Glomerular endothelial cell (primary cell): ENCODE measurements around the gene OSBPL8. TPM values are rescaled to one million over a fixed set of nuclear protein-coding genes. Genes with fewer than 3 reads are reported as not detected.

ENCODE experiments used
- DNase-seq: peaks from one replicate; pipeline ENCODE4 v3.0.0-alpha.2; 2011; ENCODE audit warnings: low read depth, low spot score; ENCODE audit errors: extremely low read depth
- total RNA-seq: library from RNA; depleted of rRNA; stranded (reverse); fragments of >200 nt; gene quantifications from 2 replicates; pipeline ENCODE4 v1.2.3, GENCODE V29; 2015

OSBPL8 gene, protein sequence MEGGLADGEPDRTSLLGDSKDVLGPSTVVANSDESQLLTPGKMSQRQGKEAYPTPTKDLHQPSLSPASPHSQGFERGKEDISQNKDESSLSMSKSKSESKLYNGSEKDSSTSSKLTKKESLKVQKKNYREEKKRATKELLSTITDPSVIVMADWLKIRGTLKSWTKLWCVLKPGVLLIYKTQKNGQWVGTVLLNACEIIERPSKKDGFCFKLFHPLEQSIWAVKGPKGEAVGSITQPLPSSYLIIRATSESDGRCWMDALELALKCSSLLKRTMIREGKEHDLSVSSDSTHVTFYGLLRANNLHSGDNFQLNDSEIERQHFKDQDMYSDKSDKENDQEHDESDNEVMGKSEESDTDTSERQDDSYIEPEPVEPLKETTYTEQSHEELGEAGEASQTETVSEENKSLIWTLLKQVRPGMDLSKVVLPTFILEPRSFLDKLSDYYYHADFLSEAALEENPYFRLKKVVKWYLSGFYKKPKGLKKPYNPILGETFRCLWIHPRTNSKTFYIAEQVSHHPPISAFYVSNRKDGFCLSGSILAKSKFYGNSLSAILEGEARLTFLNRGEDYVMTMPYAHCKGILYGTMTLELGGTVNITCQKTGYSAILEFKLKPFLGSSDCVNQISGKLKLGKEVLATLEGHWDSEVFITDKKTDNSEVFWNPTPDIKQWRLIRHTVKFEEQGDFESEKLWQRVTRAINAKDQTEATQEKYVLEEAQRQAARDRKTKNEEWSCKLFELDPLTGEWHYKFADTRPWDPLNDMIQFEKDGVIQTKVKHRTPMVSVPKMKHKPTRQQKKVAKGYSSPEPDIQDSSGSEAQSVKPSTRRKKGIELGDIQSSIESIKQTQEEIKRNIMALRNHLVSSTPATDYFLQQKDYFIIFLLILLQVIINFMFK
- 50.5 and 55.0 TPM in 2 replicates for total RNA-seq

DNA sequence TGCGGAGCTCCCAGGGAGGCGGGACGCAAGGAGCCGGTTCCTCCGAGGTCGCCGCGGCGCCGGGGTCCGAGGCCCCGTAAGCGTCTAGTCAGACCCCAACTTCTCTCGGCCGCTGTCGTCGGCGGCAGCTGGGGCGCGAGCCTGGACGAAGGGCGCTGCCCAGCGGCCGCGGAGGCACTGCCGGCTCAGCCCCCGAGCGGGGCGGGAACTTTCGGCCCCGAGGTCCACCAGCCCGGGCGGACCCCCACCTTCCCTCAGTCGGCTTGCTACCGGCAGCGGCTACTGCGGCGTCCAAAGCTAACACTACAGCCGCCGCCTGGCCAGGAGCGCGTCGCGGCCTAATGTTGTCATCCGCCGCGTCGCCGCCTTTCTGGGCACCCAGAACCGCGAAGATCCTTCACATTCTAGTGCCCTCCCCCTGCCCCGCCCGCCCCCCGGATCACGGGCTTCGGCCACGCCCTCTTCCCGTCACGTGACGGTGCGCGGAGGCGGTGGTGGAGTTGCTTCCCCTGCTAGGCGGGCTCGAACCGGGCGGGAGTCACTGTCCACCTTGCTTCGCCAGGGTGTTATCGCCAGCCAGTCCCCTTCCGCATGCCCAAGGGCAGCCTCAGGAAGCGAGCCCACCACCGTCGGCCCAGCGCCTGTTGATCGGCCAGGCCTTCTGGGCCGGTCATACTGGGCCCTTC is at the start of gene OSBPL8:
TSS of gene OSBPL8 (minus strand) at position 372 of the 686 bp plus-strand sequence. CDS start 72,220 bp downstream, outside the sequence.
- DNase-seq: peak; percentile 27

DNA sequence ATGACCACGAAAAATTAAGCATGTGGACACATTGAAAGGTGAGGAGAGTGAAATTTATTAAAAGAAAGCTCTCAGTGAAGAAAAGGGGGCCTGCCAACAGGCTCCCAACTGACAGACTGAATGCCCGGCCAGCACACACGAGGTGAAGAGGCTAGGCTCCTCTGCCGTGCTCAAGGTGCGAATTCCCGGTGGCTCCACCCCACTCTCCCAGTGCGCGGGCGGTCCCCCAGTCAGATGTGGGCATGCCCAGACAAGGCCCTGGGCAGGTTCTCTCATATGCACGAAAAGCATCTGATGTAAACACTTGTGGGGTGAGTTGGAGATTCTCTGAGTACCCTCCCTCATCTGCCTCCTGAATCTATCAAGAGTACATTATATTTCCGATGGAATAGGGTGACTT is 48.5 kb upstream of the OSBPL8 start:
- DNase-seq: no peak

DNA sequence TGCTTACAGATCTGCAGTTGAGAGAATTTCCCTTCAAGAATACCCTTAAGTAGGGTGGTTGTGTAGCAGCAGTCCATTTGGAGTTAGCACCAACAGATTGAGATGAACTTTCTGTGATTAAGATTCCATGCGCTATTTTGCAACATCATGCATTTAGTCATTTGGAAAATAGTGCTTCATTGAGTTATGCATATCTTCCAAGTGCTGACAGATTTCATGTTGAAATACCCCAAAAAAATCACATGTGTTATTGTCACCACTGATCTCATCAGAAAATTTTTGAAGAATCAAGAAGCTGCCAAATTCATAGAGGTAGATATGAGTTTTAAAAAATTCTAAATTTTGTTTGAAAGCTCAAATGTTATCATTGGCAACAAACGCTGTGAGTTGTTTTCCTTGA is 35.5 kb upstream of the OSBPL8 start:
- DNase-seq: no peak

DNA sequence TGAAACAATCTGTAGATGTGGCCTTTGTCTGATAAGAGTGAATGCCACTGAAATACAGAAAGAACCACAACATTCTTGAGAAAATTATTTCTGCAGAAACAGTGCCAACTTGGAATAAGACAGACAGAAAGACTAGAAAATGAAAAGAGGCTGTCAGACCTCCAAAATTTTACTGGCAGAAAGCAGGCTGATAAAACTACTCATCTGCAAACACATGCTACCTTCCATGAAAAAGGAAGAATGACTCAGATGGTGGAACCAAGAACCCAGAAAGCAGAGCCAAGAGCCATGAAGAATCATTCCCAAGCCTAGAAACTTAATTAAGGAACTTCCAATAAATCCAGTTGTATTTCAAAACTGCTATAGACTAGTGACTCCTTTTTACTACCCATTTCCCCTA is 31.9 kb upstream of the OSBPL8 start:
- DNase-seq: no peak

DNA sequence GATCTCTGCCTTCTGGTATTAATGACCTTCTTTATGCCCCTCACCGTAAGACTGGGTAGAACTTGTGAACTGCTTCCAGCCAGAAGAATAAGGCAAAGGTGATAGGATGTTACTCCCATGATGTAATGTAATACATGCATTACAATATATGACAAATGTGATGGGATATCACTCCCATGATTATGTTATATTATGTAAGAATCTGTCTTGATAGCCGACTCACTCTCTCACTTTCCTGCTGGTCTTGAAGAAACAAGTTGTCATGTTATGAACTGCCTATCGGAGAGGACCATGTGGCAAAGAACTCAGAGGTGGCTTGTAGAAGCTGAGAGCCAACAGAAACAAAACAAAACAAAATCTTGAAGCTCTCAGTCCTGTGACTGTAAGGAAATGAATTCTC is 30.6 kb upstream of the OSBPL8 start:
- no peak for DNase-seq

DNA sequence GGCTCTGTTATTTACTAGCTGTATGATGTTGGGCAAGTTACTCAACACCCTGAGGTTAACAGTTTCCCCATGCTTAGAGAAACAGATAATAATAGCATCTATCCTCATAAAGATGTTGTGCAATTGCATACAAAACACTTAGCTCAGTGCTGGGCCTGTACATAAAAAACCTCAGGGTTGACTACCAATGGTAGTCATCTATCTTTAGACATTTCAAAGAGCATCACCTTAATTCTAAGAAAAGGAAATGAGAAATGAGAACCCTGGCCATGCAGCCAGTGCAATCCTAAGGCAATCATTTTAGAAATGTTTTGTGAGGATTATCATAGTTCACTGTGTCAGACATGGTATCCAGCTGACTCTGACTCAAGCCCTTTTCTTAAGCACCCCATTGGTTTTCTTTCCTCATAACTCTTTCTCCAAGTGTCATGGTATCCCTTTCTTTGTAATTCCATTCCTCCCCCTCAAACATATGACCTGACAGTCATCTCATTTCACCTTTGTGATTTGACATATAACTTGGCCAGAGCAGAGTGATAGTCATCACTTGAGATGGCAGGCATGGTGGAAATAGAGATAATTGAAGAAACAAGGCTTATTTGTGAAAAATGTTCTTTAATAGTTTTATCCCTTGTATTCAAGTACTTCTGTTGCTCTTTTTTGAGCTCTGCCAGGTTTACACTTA is 29.5 kb upstream of the OSBPL8 start:
- no peak for DNase-seq

DNA sequence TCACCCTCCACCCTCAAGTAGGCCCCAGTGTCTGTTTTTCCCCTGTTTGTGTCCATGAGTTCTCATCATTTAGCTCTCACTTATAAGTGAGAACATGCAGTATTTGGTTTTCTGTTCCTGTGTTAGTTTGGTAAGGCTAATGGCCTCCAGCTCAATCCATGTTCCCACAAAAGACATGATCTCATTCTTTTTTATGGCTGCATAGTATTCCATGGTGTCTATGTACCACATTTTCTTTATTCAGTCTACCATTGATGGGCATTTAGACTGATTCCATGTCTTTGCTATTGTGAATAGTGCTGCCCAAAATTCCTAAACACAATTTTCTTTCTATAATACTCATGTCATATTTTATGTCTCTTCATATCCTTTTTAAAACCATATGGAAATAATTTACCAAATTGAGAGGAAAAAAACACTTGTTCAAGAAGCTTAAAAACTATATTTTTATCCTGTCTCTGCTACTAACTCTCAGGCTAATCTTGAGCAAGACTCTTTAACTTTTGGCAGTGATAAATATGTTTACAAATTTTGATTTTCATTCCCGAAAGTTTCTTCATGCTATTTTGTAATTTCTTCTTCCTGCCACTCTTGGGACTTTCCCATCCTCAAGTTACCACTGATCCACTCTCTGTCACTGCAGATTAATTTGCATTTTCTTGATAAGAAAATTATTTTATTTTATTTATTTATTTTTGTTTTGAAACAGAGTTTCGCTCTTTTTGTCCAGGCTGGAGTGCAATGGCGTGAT is 28.0 kb upstream of the OSBPL8 start:
- DNase-seq: no peak

DNA sequence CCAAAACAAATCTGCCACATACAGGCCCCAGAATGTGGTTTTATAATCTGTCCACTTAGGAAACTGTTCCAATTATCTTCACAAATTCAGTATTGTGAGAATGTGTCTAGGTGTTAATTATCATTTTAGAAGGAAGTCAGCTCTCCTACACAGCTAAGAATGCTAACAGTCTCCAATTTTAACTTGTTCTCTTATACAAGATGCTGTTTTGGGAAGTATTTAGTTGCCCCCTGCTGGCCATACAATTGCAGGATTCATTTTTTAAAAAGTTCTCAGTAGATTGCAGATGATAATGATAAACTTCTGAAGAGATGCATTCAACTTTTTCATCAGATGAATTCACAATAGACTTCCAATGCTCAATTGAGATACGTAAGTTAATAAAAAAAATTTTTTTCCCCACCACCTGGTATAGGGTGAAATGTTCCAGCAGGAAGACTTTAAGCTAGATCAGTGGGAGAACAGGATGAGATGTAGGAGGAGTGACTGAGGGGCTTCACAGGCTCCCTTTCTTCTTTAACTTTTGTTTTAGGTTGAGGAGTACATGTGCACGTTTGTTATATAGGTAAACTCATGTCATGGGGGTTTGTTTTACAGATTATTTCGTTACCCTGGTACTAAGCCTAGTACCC is 27.3 kb upstream of the OSBPL8 start:
- DNase-seq: peak; percentile 27

DNA sequence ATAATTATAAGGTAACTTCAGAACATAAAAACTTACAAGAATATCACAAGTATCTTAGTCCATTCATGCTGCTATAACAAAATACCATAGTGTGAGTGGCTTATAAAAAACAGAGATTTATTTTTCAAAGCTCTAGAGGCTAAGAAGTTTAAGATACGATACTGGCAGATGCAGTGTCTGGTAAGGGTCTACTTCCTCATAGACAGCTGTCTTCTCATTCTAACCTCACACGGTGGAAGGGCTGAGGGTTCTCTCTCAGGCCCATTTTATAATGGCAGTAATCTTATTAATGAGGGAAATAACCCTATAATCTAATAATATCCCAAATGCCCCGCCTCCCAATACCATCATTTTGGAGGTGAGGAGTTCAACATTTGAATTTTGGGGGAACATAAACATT is 23.7 kb upstream of the OSBPL8 start:
- no peak for DNase-seq

DNA sequence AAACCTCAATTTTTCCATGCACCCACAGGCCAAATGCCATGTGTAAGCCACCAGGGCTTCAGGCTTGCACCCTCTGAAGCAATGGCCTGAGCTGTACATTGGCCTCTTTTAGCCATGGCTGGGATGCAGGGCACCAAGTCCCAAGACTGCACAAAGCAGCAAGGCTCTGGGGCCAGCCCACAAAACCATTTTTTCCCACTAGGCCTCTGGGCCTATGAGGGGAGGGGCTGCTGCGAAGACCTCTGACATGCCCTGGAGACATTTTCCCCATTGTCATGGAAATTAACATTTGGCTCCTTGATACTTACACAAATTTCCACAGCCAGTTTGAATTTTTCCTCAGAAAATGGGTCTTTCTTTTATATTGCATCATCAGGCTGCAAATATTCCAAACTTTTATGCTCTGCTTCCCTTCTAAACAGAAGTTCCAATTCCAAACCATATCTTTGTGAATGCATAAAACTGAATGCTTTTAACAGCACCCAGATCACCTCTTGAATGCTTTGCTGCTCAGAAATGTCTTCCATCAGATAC is 14.3 kb upstream of the OSBPL8 start:
- no peak for DNase-seq

DNA sequence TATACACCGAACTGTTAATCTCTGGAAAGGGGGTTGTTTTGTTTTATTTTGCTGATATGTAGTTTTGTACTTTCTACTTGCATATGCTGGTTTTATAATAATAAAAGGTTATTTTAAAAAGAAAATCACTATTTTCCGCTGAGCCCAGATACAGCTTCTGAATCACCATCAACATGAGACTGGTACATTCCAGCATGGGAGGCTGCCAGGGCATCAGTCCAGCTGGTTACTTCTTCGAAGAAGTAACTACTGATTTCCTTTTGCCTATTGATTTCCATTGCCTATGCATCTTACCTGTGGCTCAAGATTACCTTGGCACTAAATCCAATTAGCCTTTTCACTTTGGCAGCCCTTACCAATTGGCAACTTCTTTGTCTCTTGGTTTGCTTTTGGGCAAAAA is 11.7 kb upstream of the OSBPL8 start:
- no peak for DNase-seq

DNA sequence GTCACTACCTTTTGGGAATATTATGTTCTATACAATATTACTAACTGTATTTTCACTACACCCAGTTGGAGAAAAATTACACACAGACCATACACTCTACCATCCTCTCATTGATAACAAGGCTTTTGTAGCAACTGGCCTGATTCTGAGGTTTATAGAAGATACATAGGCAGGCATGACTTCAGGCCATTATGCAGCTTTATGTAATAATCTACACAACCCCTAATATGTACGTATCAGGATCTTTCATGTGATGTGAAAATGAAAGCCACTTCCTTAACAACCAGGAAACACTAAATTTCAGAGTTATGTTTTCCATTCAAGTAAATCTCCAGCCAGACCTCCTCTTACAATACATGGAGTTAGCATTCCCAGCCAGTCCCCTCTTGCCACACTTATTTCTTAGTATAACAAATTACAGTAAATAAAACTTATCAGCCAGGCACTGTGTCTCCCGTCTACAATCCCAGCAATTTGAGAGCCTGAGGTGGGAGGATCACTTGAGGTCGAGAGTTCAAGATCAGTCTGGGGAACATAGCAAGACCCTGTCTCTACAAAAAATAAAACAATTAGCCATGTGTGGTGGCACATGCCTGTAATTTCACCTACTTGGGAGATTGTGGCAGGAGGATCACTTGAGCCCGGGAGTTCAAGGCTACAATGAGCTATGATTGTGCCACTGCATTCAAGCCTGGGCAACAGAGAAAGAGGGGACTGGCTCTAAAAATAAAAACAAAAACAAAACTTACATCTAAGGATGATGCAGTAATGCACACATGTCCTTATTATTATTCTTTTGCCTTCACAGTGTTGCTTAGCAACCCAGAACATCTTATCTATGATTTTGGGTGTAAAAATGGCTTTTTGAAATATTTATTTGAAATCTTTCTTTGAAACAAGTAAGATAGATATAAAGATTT is 10.4 kb upstream of the OSBPL8 start:
- no peak for DNase-seq

DNA sequence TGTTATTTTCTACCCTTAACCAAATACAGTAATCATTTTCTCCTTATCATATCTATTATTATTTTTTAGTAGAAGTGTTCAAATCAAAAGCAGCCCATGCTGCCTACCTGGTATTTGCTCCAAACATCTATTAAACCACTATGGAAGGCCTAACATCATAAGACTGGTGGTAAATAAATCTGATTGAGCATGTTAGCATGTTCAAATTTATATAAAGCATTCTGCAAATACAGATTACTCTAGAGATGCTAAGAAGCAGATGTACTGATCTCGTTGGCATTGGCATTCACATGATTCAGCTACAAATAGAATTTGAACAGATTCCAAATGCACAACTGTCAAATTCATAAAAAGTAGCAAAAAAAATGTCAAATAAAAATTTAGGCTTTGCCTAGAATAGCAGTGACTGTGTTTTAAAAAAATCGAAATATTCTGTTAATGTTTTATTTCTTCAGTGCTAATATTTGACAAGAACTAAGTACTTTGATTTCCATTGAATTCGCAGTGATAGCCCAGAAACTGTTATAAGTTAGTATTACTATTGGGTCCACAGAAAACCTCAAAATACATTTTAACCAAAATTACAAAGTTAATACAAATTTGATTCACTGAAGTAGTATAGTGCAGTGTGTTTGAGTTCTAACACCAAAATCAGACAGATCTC is 9.4 kb upstream of the OSBPL8 start:
- no peak for DNase-seq

DNA sequence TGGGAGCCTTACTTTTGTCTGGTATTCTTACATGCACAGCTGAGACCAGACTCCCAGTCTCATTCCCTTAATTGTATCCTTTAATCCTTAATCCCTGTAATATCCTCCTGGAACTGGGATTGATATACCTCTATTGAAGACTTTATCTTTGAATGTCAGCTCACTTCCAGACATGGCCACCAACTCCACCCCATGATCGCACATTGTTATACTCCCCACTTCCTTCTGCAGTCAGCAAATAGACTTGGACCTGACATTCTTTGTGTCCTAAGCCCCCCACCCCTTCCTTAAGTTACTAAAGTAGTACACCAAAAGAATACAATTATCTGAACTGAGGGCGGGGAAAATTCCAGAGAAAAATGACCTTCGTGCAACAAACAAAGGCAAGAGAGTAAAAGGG is 8.6 kb upstream of the OSBPL8 start:
- DNase-seq: no peak

DNA sequence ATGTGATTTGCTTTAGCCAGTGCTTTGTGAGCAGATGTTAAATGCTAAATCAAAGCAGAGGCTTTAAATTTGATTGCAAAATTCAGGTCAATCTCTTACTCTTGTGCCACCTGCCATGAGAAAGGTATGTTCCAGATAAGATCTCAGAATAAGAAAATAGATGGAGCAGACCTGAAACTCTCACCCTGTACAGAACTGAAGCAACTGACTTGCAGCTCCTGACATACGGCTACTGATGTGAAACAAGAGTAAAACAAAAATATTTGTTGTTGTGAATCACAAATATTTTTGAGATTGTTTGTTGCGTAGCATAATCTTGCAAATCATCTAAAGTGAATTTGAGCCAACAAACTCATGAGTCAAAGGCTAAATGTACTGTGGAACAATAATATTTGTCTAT is 3.5 kb upstream of the OSBPL8 start:
- no peak for DNase-seq

DNA sequence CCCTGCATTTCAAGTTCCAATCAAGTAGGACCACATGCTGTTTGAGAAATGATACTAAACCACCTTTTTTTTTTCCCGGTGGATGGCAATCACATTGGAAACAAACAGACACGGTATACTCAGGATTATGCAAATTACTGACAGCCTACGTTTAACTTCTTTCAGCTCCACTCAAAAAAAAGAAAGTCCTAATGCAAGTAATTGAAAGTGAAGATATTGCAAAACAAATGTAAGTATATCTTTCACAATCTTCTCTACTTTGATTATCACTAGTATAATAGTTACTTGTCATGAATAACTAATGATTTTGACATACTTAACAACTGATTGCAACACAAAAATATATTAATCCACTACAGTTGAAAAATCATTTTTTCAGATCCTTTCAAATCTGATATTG is 2.6 kb upstream of the OSBPL8 start:
- no peak for DNase-seq

DNA sequence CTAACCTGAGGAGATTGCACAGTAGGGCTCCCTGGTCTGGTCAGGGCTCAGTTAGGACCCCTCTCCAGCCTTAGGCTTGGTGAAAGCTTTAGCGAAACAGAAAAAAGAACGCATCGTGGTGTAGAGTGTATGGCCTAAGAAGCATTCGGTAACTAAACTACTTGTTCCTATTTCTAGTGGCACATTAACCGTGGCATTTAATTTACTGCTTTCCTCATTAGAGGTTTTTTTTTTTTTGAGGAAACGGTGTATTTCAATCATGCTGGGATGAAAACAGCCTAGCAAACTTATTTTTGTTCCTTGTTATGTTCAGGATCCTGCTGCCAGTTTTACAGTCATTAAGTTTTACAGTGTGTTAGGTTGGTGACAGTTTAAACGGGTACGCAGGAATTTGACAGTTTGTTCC is 518 bp upstream of the OSBPL8 start:
- DNase-seq: no peak
